Fibroblast of lung (primary cell): ENCODE data around the gene CPA1. TPM values are rescaled to one million over a fixed set of nuclear protein-coding genes. Genes with fewer than 3 reads are reported as not detected.
A peak's percentile ranks its signal among the peaks of the same experiment; 100 is the strongest.

Experiments
- DNase-seq, 2 donors: peaks; one replicate each; pipeline versions ENCODE4 v3.0.0 to v3.0.0-alpha.2; 2010; ENCODE audit warnings: low read depth in 2 of 2
- H2AFZ ChIP-seq: 2 replicates; pipeline ENCODE4 v1.5.1; 2012; ENCODE audit warnings: low read length, control low read depth, inconsistent platforms
- H3K27ac ChIP-seq: 2 replicates; pipeline ENCODE4 v1.5.1; 2011; ENCODE audit warnings: low read length, control low read depth; ENCODE audit not compliant: insufficient read depth
- H3K27me3 ChIP-seq: 2 replicates; pipeline ENCODE4 v1.5.1; 2011; ENCODE audit warnings: mild to moderate bottlenecking, low read length; ENCODE audit not compliant: control insufficient read depth, insufficient read depth
- H3K36me3 ChIP-seq: 2 replicates; pipeline ENCODE4 v1.5.1; 2011; ENCODE audit warnings: low read length; ENCODE audit not compliant: control insufficient read depth, insufficient read depth
- H3K4me1 ChIP-seq: 2 replicates; pipeline ENCODE4 v1.5.1; 2011; ENCODE audit warnings: low read length; ENCODE audit not compliant: control insufficient read depth, insufficient read depth; ENCODE audit errors: extremely low read depth
- H3K4me2 ChIP-seq: 2 replicates; pipeline ENCODE4 v1.5.1; 2011; ENCODE audit warnings: low read length, control low read depth; ENCODE audit not compliant: insufficient read depth; ENCODE audit errors: extremely low read depth
- H3K4me3 ChIP-seq, 4 experiments: fragments of 200-600 bp in 1 of 4; sonication (generic) in 1 of 4; replicated peaks in 1 of 4; 2 replicates each; pipeline ENCODE4 v1.5.1; 2011 to 2016; ENCODE audit warnings: low read length in 4 of 4, low read depth in 3 of 4, mild to moderate bottlenecking in 3 of 4, control low read depth in 2 of 4, inconsistent platforms in 1 of 4, mixed read lengths in 1 of 4; ENCODE audit not compliant: insufficient read depth in 1 of 4; ENCODE audit errors: control extremely low read depth in 1 of 4
- H3K79me2 ChIP-seq: 2 replicates; pipeline ENCODE4 v1.5.1; 2012; ENCODE audit warnings: mild to moderate bottlenecking, low read length, inconsistent platforms; ENCODE audit not compliant: control insufficient read depth, insufficient read depth
- H3K9ac ChIP-seq: 2 replicates; pipeline ENCODE4 v1.5.1; 2011; ENCODE audit warnings: mild to moderate bottlenecking, low read length, control low read depth; ENCODE audit not compliant: insufficient read depth
- H3K9me3 ChIP-seq: 2 replicates; pipeline ENCODE4 v1.5.1; 2012; ENCODE audit warnings: low read depth, low read length; ENCODE audit not compliant: control insufficient read depth, insufficient read depth
- H4K20me1 ChIP-seq: 2 replicates; pipeline ENCODE4 v1.5.1; 2011; ENCODE audit warnings: low read length; ENCODE audit not compliant: control insufficient read depth, insufficient read depth; ENCODE audit errors: extremely low read depth
- CTCF ChIP-seq, 2 donors: IDR thresholded peaks in 1 of 2; conservative IDR thresholded peaks in 1 of 2; 1 replicate in 1 of 2; 2 replicates in 1 of 2; pipeline ENCODE4 v1.5.1; 2011 to 2012; ENCODE audit warnings: low read length in 2 of 2, control low read depth in 1 of 2, inconsistent platforms in 1 of 2, low read depth in 1 of 2, mild to moderate bottlenecking in 1 of 2
- EZH2 ChIP-seq: IDR thresholded peaks from 2 replicates; pipeline ENCODE4 v1.5.1; 2012; ENCODE audit warnings: low read length, control low read depth, mild to moderate bottlenecking; ENCODE audit errors: missing control alignments
- polyA plus RNA-seq, 2 donors: library from polyadenylated mRNA; depleted of rRNA in 1 of 2; stranded (reverse) in 1 of 2; unstranded in 1 of 2; fragments of >200 nt; gene quantifications; 2 replicates each; pipeline ENCODE4 v1.2.1, GENCODE V29; 2011 to 2012; ENCODE audit warnings: missing spikeins in 1 of 2
- total RNA-seq: library from RNA; depleted of rRNA; stranded (reverse); fragments of >200 nt; gene quantifications from 2 replicates; pipeline ENCODE4 v1.2.1, GENCODE V29; 2014

Gene CPA1
- total and polyA plus RNA-seq, 2 donors (not counting 1 experiment from before 2014, with no cell fraction given), result under 0.01 to 0.12 TPM

- no peak overlapping the region for H3K9ac ChIP-seq
- DNase-seq, result peak in 1 of 2 donors; percentile 38
- no peak overlapping the region for H2AFZ ChIP-seq
- TF ChIP-seq CTCF (conservative IDR thresholded peaks at IDR 0.05 in 1 of 2, IDR thresholded peaks at IDR 0.05 in 1 of 2; ENCODE audit: low read depth in 1 of 2, low read length in 2 of 2) (no peak), EZH2 (no peak)
- H4K20me1 ChIP-seq, result no peaks in the 10 kb centered on the region
- H3K4me1 ChIP-seq, result peaks cover 54% of the 10 kb centered on the region
- no peaks in the 10 kb centered on the region for H3K36me3 ChIP-seq
- H3K9me3 ChIP-seq, result no peaks in the 10 kb centered on the region
- no peaks in the 10 kb centered on the region for H3K79me2 ChIP-seq
- no peak overlapping the region for H3K4me3 ChIP-seq
- peak overlapping the region; percentile 76 for H3K27ac ChIP-seq
- H3K4me2 ChIP-seq, result peak overlapping the region; percentile 44
- no peaks in the 10 kb centered on the region for H3K27me3 ChIP-seq
Observed at GRCh38 chr7:130369831-130370550, 10.3 kb upstream of the CPA1 start.

GRCh38 chr7:130371046-130371445 is 9.2 kb upstream of the CPA1 start:
- TF ChIP-seq EZH2 (no peak), CTCF (conservative IDR thresholded peaks at IDR 0.05 in 1 of 2, IDR thresholded peaks at IDR 0.05 in 1 of 2; ENCODE audit: low read depth in 1 of 2, low read length in 2 of 2) (no peak)
- Histone ChIP-seq H3K4me1 (peaks cover 51% of the 10 kb centered on the region), H3K27ac (peak overlapping the region; percentile 37), H3K79me2 (no peaks in the 10 kb centered on the region), H3K9me3 (no peaks in the 10 kb centered on the region), H3K4me2 (no peak overlapping the region), H2AFZ (no peak overlapping the region), H3K36me3 (no peaks in the 10 kb centered on the region), H3K4me3 (no peak overlapping the region), H3K27me3 (no peaks in the 10 kb centered on the region), H4K20me1 (no peaks in the 10 kb centered on the region), H3K9ac (no peak overlapping the region)
- peak; percentile 45 to 72 for DNase-seq

GRCh38 chr7:130372402-130373165 is 7.7 kb upstream of the CPA1 start:
- H3K4me3 ChIP-seq, result no peak overlapping the region
- H3K4me1 ChIP-seq, result peaks cover 40% of the 10 kb centered on the region
- no peak for TF ChIP-seq CTCF (conservative IDR thresholded peaks at IDR 0.05 in 1 of 2, IDR thresholded peaks at IDR 0.05 in 1 of 2; ENCODE audit: low read depth in 1 of 2, low read length in 2 of 2)
- no peak for TF ChIP-seq EZH2
- no peak overlapping the region for H3K9ac ChIP-seq
- no peaks in the 10 kb centered on the region for H3K9me3 ChIP-seq
- no peaks in the 10 kb centered on the region for H4K20me1 ChIP-seq
- H3K79me2 ChIP-seq, result no peaks in the 10 kb centered on the region
- DNase-seq, result peak in 1 of 2 donors; percentile 46
- H3K36me3 ChIP-seq, result no peaks in the 10 kb centered on the region
- no peaks in the 10 kb centered on the region for H3K27me3 ChIP-seq
- no peak overlapping the region for H3K4me2 ChIP-seq
- H2AFZ ChIP-seq, result no peak overlapping the region
- peak overlapping the region; percentile 97 for H3K27ac ChIP-seq
